ENCODE data around the gene BMP7.

Gene BMP7

GRCh38 chr20:57189713-57190112, 76.7 kb downstream of the BMP7 start:
- no peak for DNase-seq (ENCODE audit: low read depth)

- no peak for DNase-seq (ENCODE audit: low read depth)
These were observed 77.8 kb downstream of the BMP7 start for GRCh38 chr20:57188576-57189079.

GRCh38 chr20:57188056-57188455, 78.4 kb downstream of the BMP7 start:
- no peak for DNase-seq (ENCODE audit: low read depth)

GRCh38 chr20:57187068-57187634, 79.3 kb downstream of the BMP7 start:
- DNase-seq (ENCODE audit: low read depth), result no peak

GRCh38 chr20:57186192-57186591, 80.2 kb downstream of the BMP7 start:
- DNase-seq (ENCODE audit: low read depth), result no peak

- DNase-seq (ENCODE audit: low read depth), result no peak
These were observed 81.2 kb downstream of the BMP7 start for GRCh38 chr20:57185188-57185743.

- no peak for DNase-seq (ENCODE audit: low read depth)
These were observed 82.9 kb downstream of the BMP7 start for GRCh38 chr20:57183457-57184009.

- DNase-seq (ENCODE audit: low read depth), result no peak
These were observed 84.8 kb downstream of the BMP7 start for GRCh38 chr20:57181639-57182038.

- DNase-seq (ENCODE audit: low read depth), result no peak
These were observed 85.5 kb downstream of the BMP7 start for GRCh38 chr20:57180954-57181353.

GRCh38 chr20:57180387-57180786, 86.1 kb downstream of the BMP7 start:
- DNase-seq (ENCODE audit: low read depth), result no peak

GRCh38 chr20:57179265-57179664, 87.2 kb downstream of the BMP7 start:
- DNase-seq (ENCODE audit: low read depth), result no peak

GRCh38 chr20:57178582-57179111, 87.8 kb downstream of the BMP7 start:
- DNase-seq (ENCODE audit: low read depth), result no peak

- DNase-seq (ENCODE audit: low read depth), result no peak
These were observed 88.7 kb downstream of the BMP7 start for GRCh38 chr20:57177636-57178280.

GRCh38 chr20:57176842-57177241, 89.6 kb downstream of the BMP7 start:
- no peak for DNase-seq (ENCODE audit: low read depth)

GRCh38 chr20:57175397-57176010, 90.9 kb downstream of the BMP7 start:
- no peak for DNase-seq (ENCODE audit: low read depth)

GRCh38 chr20:57174737-57175136, 91.7 kb downstream of the BMP7 start:
- no peak for DNase-seq (ENCODE audit: low read depth)

GRCh38 chr20:57173986-57174385, 92.5 kb downstream of the BMP7 start:
- DNase-seq (ENCODE audit: low read depth), result no peak

GRCh38 chr20:57173041-57173440, 93.4 kb downstream of the BMP7 start:
- DNase-seq (ENCODE audit: low read depth), result no peak

- DNase-seq (ENCODE audit: low read depth), result no peak
These were observed 96.1 kb downstream of the BMP7 start for GRCh38 chr20:57170343-57170742.

- DNase-seq (ENCODE audit: low read depth), result no peak
These were observed 97.3 kb downstream of the BMP7 start for GRCh38 chr20:57169162-57169561.

- no peak for DNase-seq (ENCODE audit: low read depth)
These were observed 98.3 kb downstream of the BMP7 start for GRCh38 chr20:57167971-57168701.

GRCh38 chr20:57167292-57167655, 99.2 kb downstream of the BMP7 start:
- DNase-seq (ENCODE audit: low read depth), result no peak
